ENCODE results near the gene TFPT. TPM values are rescaled to one million over a fixed set of nuclear protein-coding genes. Genes with fewer than 3 reads are reported as not detected.

Gene TFPT
- total RNA-seq, 2 experiments from 2014 or later, result 10.1 to 11.2 TPM

- CTCF ChIA-PET, result interaction anchor here (0.5 to 3.0 kb wide), 7 partner anchors 22 to 344 kb away, joined by 3 to 15 read pairs (median 4); partner anchors contain the start of genes LENG1, MBOAT7, PRPF31 and TFPT
- Mint-ChIP-seq H3K4me3 (peak overlapping the region; percentile 82), H3K27me3 (no peaks in the 10 kb centered on the region), H3K4me1 (ENCODE audit: low read depth) (peaks cover 46% of the 10 kb centered on the region), H3K36me3 (ENCODE audit: low read depth) (peaks cover 22% of the 10 kb centered on the region), H3K9me3 (no peaks in the 10 kb centered on the region), H3K27ac (peak overlapping the region; percentile 79)
- Histone ChIP-seq H3K27me3 (ENCODE audit: control insufficient read depth in 1 of 2, insufficient read depth in 2 of 2, low read length in 2 of 2) (no peaks in the 10 kb centered on the region), H3K4me1 (ENCODE audit: insufficient read depth, low read length) (peaks cover 48% of the 10 kb centered on the region), H3K9me3 (ENCODE audit: control insufficient read depth in 1 of 2, insufficient read depth in 1 of 2, low read length in 2 of 2) (peaks cover 0 to 7% of the 10 kb centered on the region in 2 experiments), H3K4me3 (ENCODE audit: low read length) (peak overlapping the region; percentile 69), H3K36me3 (ENCODE audit: insufficient read depth, low read length) (peaks cover 26% of the 10 kb centered on the region), H3K27ac (ENCODE audit: low read depth in 1 of 2, low read length in 2 of 2) (peak overlapping the region; percentile 82 to 92)
- POLR2A ChIA-PET, result interaction anchor here (0.6 to 6.0 kb wide), 32 partner anchors 10 to 1984 kb away, joined by 3 to 151 read pairs (median 6); partner anchors contain the start of genes HSPBP1, LENG1, LENG8 and LENG9
- DNase-seq (peak; percentile 97 to 100 (median 98)), ATAC-seq (ENCODE audit: poor library complexity) (peak; percentile 78)
- no peak for TF ChIP-seq CTCF (IDR thresholded peaks at IDR 0.05)
- intact Hi-C loops (cut with DNase I, micrococcal nuclease), result loop anchor here (1.0 to 5.0 kb wide), 4 partner anchors 22 to 53 kb away; partner anchors contain the start of genes PRPF31 (in 2 of the 2), TFPT (in 2 of the 2), LENG1 (in 1 of the 2) and NDUFA3 (in 1 of the 2)
Measured at GRCh38 chr19:54136864-54137698, 21.6 kb upstream of the TFPT start.

- Mint-ChIP-seq H3K36me3 (ENCODE audit: low read depth) (peaks cover 22% of the 10 kb centered on the region), H3K4me1 (ENCODE audit: low read depth) (peaks cover 42% of the 10 kb centered on the region), H3K27ac (peak overlapping the region; percentile 79), H3K27me3 (no peaks in the 10 kb centered on the region), H3K9me3 (no peaks in the 10 kb centered on the region), H3K4me3 (peak overlapping the region; percentile 82)
- DNase-seq (no peak), ATAC-seq (ENCODE audit: poor library complexity) (no peak)
- Histone ChIP-seq H3K27me3 (ENCODE audit: control insufficient read depth in 1 of 2, insufficient read depth in 2 of 2, low read length in 2 of 2) (no peaks in the 10 kb centered on the region), H3K27ac (ENCODE audit: low read depth in 1 of 2, low read length in 2 of 2) (peak overlapping the region; percentile 24 to 55), H3K36me3 (ENCODE audit: insufficient read depth, low read length) (peaks cover 26% of the 10 kb centered on the region), H3K9me3 (ENCODE audit: control insufficient read depth in 1 of 2, insufficient read depth in 1 of 2, low read length in 2 of 2) (peaks cover 0 to 7% of the 10 kb centered on the region in 2 experiments), H3K4me1 (ENCODE audit: insufficient read depth, low read length) (peaks cover 48% of the 10 kb centered on the region), H3K4me3 (ENCODE audit: low read length) (peak overlapping the region; percentile 61)
- intact Hi-C loops (cut with DNase I, micrococcal nuclease), result loop anchor here (1.0 to 5.0 kb wide), 2 partner anchors 21 to 34 kb away; partner anchors contain the start of genes NDUFA3 (in 1 of the 2), OSCAR (in 1 of the 2), PRPF31 (in 1 of the 2) and TFPT (in 1 of the 2)
- CTCF ChIA-PET, result interaction anchor here (0.5 to 3.0 kb wide), 6 partner anchors 21 to 343 kb away, joined by 3 to 15 read pairs (median 4); partner anchors contain the start of genes LENG1, PRPF31 and TFPT
- TF ChIP-seq CTCF (IDR thresholded peaks at IDR 0.05), result no peak
- POLR2A ChIA-PET, result interaction anchor here (0.6 to 6.0 kb wide), 25 partner anchors 9 to 1144 kb away, joined by 3 to 151 read pairs (median 7); partner anchors contain the start of genes HSPBP1, LENG1, LENG8 and LENG9
Measured at GRCh38 chr19:54136086-54136863, 20.8 kb upstream of the TFPT start.

All from CD4-positive, alpha-beta T cell (primary cell).